Activated naive CD8-positive, alpha-beta T cell (primary cell): Measurements from ENCODE around the gene TMEM132D.

Experiments
- H3K27ac Mint-ChIP-seq: one replicate; pipeline ENCODE4 v1.8.0; 2021; ENCODE audit warnings: mixed read lengths
- H3K27me3 Mint-ChIP-seq: one replicate; pipeline ENCODE4 v1.8.0; 2021; ENCODE audit warnings: mixed read lengths
- H3K36me3 Mint-ChIP-seq: one replicate; pipeline ENCODE4 v1.8.0; 2021; ENCODE audit warnings: mixed read lengths
- H3K4me1 Mint-ChIP-seq: one replicate; pipeline ENCODE4 v1.8.0; 2021; ENCODE audit warnings: low read depth, mixed read lengths
- H3K4me3 Mint-ChIP-seq: one replicate; pipeline ENCODE4 v1.8.0; 2021; ENCODE audit warnings: mild to moderate bottlenecking, mixed read lengths
- H3K9me3 Mint-ChIP-seq: one replicate; pipeline ENCODE4 v1.8.0; 2021; ENCODE audit warnings: low read depth, mixed read lengths

Gene TMEM132D

GRCh38 chr12:129696405-129696804, 207.4 kb downstream of the TMEM132D start:
- H3K4me3 Mint-ChIP-seq = no peak overlapping the region
- no peaks in the 10 kb centered on the region for H3K27me3 Mint-ChIP-seq
- no peaks in the 10 kb centered on the region for H3K4me1 Mint-ChIP-seq
- no peak overlapping the region for H3K27ac Mint-ChIP-seq
- H3K9me3 Mint-ChIP-seq = peaks cover 5% of the 10 kb centered on the region
- no peaks in the 10 kb centered on the region for H3K36me3 Mint-ChIP-seq

GRCh38 chr12:129693731-129694130, 210.1 kb downstream of the TMEM132D start:
- Mint-ChIP-seq H3K36me3 (no peaks in the 10 kb centered on the region), H3K27ac (no peak overlapping the region), H3K4me3 (no peak overlapping the region), H3K9me3 (peaks cover 6% of the 10 kb centered on the region), H3K27me3 (no peaks in the 10 kb centered on the region), H3K4me1 (no peaks in the 10 kb centered on the region)

- H3K4me3 Mint-ChIP-seq = no peak overlapping the region
- H3K27me3 Mint-ChIP-seq = no peaks in the 10 kb centered on the region
- no peaks in the 10 kb centered on the region for H3K36me3 Mint-ChIP-seq
- peaks cover 17% of the 10 kb centered on the region for H3K9me3 Mint-ChIP-seq
- H3K27ac Mint-ChIP-seq = no peak overlapping the region
- no peaks in the 10 kb centered on the region for H3K4me1 Mint-ChIP-seq
Observed at GRCh38 chr12:129687731-129688130, 216.1 kb downstream of the TMEM132D start.

GRCh38 chr12:129681830-129682229, 222.0 kb downstream of the TMEM132D start:
- H3K27me3 Mint-ChIP-seq = no peaks in the 10 kb centered on the region
- H3K9me3 Mint-ChIP-seq = peaks cover 15% of the 10 kb centered on the region
- H3K27ac Mint-ChIP-seq = no peak overlapping the region

GRCh38 chr12:129681151-129681550, 222.7 kb downstream of the TMEM132D start:
- Mint-ChIP-seq H3K27me3 (no peaks in the 10 kb centered on the region), H3K9me3 (peaks cover 18% of the 10 kb centered on the region), H3K4me3 (no peak overlapping the region), H3K36me3 (no peaks in the 10 kb centered on the region), H3K27ac (no peak overlapping the region), H3K4me1 (no peaks in the 10 kb centered on the region)

More at GRCh38 chr12:129681830-129682229, 222.0 kb downstream of the TMEM132D start:
- no peak overlapping the region for H3K4me3 Mint-ChIP-seq
- no peaks in the 10 kb centered on the region for H3K4me1 Mint-ChIP-seq
- H3K36me3 Mint-ChIP-seq = no peaks in the 10 kb centered on the region

- no peak overlapping the region for H3K4me3 Mint-ChIP-seq
- H3K36me3 Mint-ChIP-seq = no peaks in the 10 kb centered on the region
- H3K4me1 Mint-ChIP-seq = no peaks in the 10 kb centered on the region
- no peaks in the 10 kb centered on the region for H3K27me3 Mint-ChIP-seq
- H3K9me3 Mint-ChIP-seq = peaks cover 7% of the 10 kb centered on the region
- no peak overlapping the region for H3K27ac Mint-ChIP-seq
Observed at GRCh38 chr12:129676411-129676810, 227.4 kb downstream of the TMEM132D start.

- Mint-ChIP-seq H3K9me3 (peaks cover 7% of the 10 kb centered on the region), H3K36me3 (no peaks in the 10 kb centered on the region), H3K27ac (no peak overlapping the region)
Observed at GRCh38 chr12:129675947-129676346, 227.9 kb downstream of the TMEM132D start.

GRCh38 chr12:129675496-129675895, 228.3 kb downstream of the TMEM132D start:
- Mint-ChIP-seq H3K4me1 (no peaks in the 10 kb centered on the region), H3K9me3 (peaks cover 7% of the 10 kb centered on the region), H3K36me3 (no peaks in the 10 kb centered on the region), H3K4me3 (no peak overlapping the region), H3K27me3 (no peaks in the 10 kb centered on the region), H3K27ac (no peak overlapping the region)

More at GRCh38 chr12:129675947-129676346, 227.9 kb downstream of the TMEM132D start:
- H3K4me1 Mint-ChIP-seq = no peaks in the 10 kb centered on the region
- no peaks in the 10 kb centered on the region for H3K27me3 Mint-ChIP-seq
- H3K4me3 Mint-ChIP-seq = no peak overlapping the region

GRCh38 chr12:129673806-129674205, 230.0 kb downstream of the TMEM132D start:
- Mint-ChIP-seq H3K36me3 (no peaks in the 10 kb centered on the region), H3K27me3 (no peaks in the 10 kb centered on the region), H3K27ac (no peak overlapping the region), H3K9me3 (peaks cover 7% of the 10 kb centered on the region), H3K4me3 (no peak overlapping the region), H3K4me1 (no peaks in the 10 kb centered on the region)

GRCh38 chr12:129672110-129672509, 231.7 kb downstream of the TMEM132D start:
- no peak overlapping the region for H3K4me3 Mint-ChIP-seq
- H3K36me3 Mint-ChIP-seq = no peaks in the 10 kb centered on the region
- peaks cover 5% of the 10 kb centered on the region for H3K9me3 Mint-ChIP-seq
- H3K27ac Mint-ChIP-seq = no peak overlapping the region
- no peaks in the 10 kb centered on the region for H3K27me3 Mint-ChIP-seq
- no peaks in the 10 kb centered on the region for H3K4me1 Mint-ChIP-seq

- no peak overlapping the region for H3K27ac Mint-ChIP-seq
- H3K27me3 Mint-ChIP-seq = no peaks in the 10 kb centered on the region
- no peaks in the 10 kb centered on the region for H3K9me3 Mint-ChIP-seq
- H3K36me3 Mint-ChIP-seq = no peaks in the 10 kb centered on the region
- no peaks in the 10 kb centered on the region for H3K4me1 Mint-ChIP-seq
- H3K4me3 Mint-ChIP-seq = no peak overlapping the region
Observed at GRCh38 chr12:129670256-129670920, 233.4 kb downstream of the TMEM132D start.

GRCh38 chr12:129665414-129665813, 238.4 kb downstream of the TMEM132D start:
- no peaks in the 10 kb centered on the region for H3K4me1 Mint-ChIP-seq
- H3K36me3 Mint-ChIP-seq = no peaks in the 10 kb centered on the region
- H3K4me3 Mint-ChIP-seq = no peak overlapping the region
- H3K27me3 Mint-ChIP-seq = no peaks in the 10 kb centered on the region
- no peaks in the 10 kb centered on the region for H3K9me3 Mint-ChIP-seq
- H3K27ac Mint-ChIP-seq = no peak overlapping the region

GRCh38 chr12:129662234-129662633, 241.6 kb downstream of the TMEM132D start:
- H3K4me3 Mint-ChIP-seq = no peak overlapping the region
- H3K9me3 Mint-ChIP-seq = no peaks in the 10 kb centered on the region
- no peaks in the 10 kb centered on the region for H3K36me3 Mint-ChIP-seq
- no peaks in the 10 kb centered on the region for H3K4me1 Mint-ChIP-seq
- H3K27ac Mint-ChIP-seq = no peak overlapping the region
- no peaks in the 10 kb centered on the region for H3K27me3 Mint-ChIP-seq

- Mint-ChIP-seq H3K27me3 (no peaks in the 10 kb centered on the region), H3K4me3 (no peak overlapping the region), H3K4me1 (no peaks in the 10 kb centered on the region)
Observed at GRCh38 chr12:129660946-129661345, 242.9 kb downstream of the TMEM132D start.

GRCh38 chr12:129659961-129660622, 243.7 kb downstream of the TMEM132D start:
- Mint-ChIP-seq H3K4me1 (no peaks in the 10 kb centered on the region), H3K4me3 (no peak overlapping the region), H3K9me3 (no peaks in the 10 kb centered on the region), H3K36me3 (no peaks in the 10 kb centered on the region), H3K27me3 (no peaks in the 10 kb centered on the region), H3K27ac (no peak overlapping the region)

More at GRCh38 chr12:129660946-129661345, 242.9 kb downstream of the TMEM132D start:
- no peaks in the 10 kb centered on the region for H3K36me3 Mint-ChIP-seq
- H3K27ac Mint-ChIP-seq = no peak overlapping the region
- H3K9me3 Mint-ChIP-seq = no peaks in the 10 kb centered on the region

- no peaks in the 10 kb centered on the region for H3K36me3 Mint-ChIP-seq
- H3K27ac Mint-ChIP-seq = no peak overlapping the region
- H3K9me3 Mint-ChIP-seq = no peaks in the 10 kb centered on the region
- no peaks in the 10 kb centered on the region for H3K27me3 Mint-ChIP-seq
- no peak overlapping the region for H3K4me3 Mint-ChIP-seq
- no peaks in the 10 kb centered on the region for H3K4me1 Mint-ChIP-seq
Observed at GRCh38 chr12:129657179-129657578, 246.6 kb downstream of the TMEM132D start.
